Transverse colon (tissue), 4 donors: ENCODE results near the gene CAMTA1. TPM values are rescaled to one million over a fixed set of nuclear protein-coding genes. Genes with fewer than 3 reads are reported as not detected.

ENCODE experiments used
- DNase-seq: peaks from one replicate; pipeline ENCODE4 v3.0.0-alpha.2; 2019
- H3K27ac ChIP-seq, 4 donors: fragments of 200-600 bp; sonication (generic); 2 replicates each; pipeline ENCODE4 v1.5.1; 2016 to 2018; ENCODE audit warnings: inconsistent platforms in 4 of 4
- H3K27me3 ChIP-seq: fragments of 200-600 bp; sonication (generic); 2 replicates; pipeline ENCODE4 v1.5.1; 2017; ENCODE audit warnings: inconsistent platforms
- H3K36me3 ChIP-seq, 4 donors: fragments of 200-600 bp; sonication (generic); 2 replicates each; pipeline ENCODE4 v1.5.1; 2017 to 2019; ENCODE audit warnings: inconsistent platforms in 4 of 4
- H3K4me1 ChIP-seq, 4 donors: fragments of 200-600 bp; sonication (generic); 2 replicates each; pipeline ENCODE4 v1.5.1; 2017 to 2020; ENCODE audit warnings: inconsistent platforms in 4 of 4
- H3K4me3 ChIP-seq, 4 donors: fragments of 200-600 bp; sonication (generic); 1 replicate in 1 of 4; 2 replicates in 3 of 4; pipeline versions ENCODE4 v1.5.1 to v1.6.1; 2017 to 2019; ENCODE audit warnings: inconsistent platforms in 4 of 4
- H3K9me3 ChIP-seq, 2 donors: fragments of 200-600 bp; sonication (generic); 2 replicates each; pipeline ENCODE4 v1.5.1; 2017 to 2019; ENCODE audit warnings: inconsistent platforms in 2 of 2
- CTCF ChIP-seq, 5 experiments: fragments of 200-600 bp in 3 of 5; fragments of 450-650 bp in 2 of 5; sonication (generic) in 3 of 5; IDR thresholded peaks; 1 replicate in 2 of 5; 2 replicates in 3 of 5; pipeline ENCODE4 v1.5.1; 2016 to 2017; ENCODE audit warnings: antibody characterized with exemption in 5 of 5, inconsistent platforms in 3 of 5, mild to moderate bottlenecking in 2 of 5, moderate library complexity in 1 of 5
- EP300 ChIP-seq: sonication (generic); formaldehyde crosslinking; IDR thresholded peaks from one replicate; pipeline ENCODE4 v1.6.1; 2017; ENCODE audit warnings: antibody characterized with exemption, low read depth
- POLR2A ChIP-seq: fragments of 450-650 bp; IDR thresholded peaks from one replicate; pipeline ENCODE4 v1.6.1; 2016; ENCODE audit warnings: antibody characterized with exemption, mild to moderate bottlenecking, moderate library complexity
- POLR2AphosphoS5 ChIP-seq, 3 donors: sonication (generic); formaldehyde crosslinking; IDR thresholded peaks; one replicate each; pipeline ENCODE4 v1.6.1; 2016; ENCODE audit warnings: antibody characterized with exemption in 3 of 3
- WGBS, 2 donors: methylation state at CpG; one replicate each; pipeline ENCODE4 v1.1.5; 2018; ENCODE audit warnings: low coverage in 1 of 2; 5-methylcytosine and 5-hydroxymethylcytosine counted together
- in situ Hi-C, 4 donors: fragments of 200-750 bp; cut with MboI; loops; one replicate each; pipeline versions ENCODE4 v1.15.0 to v1.15.1; 2017; ENCODE audit warnings: low sequenced_read_pairs in 3 of 4, low pct_ligation_motif_present in 1 of 4, low pct_unique_long_range_greater_than_20kb in 1 of 4
- intact Hi-C: fragments of 100-400 bp; cut with DNase I; formaldehyde crosslinking; loops from one replicate; pipeline ENCODE4 v1.15.1; 2023; ENCODE audit warnings: low total_unique reads
- total RNA-seq, 4 donors: library from RNA; depleted of rRNA; stranded (reverse); fragments of >200 nt; gene quantifications; one replicate each; pipeline ENCODE4 v1.1.0, GENCODE V29; 2016

CAMTA1 gene
- total RNA-seq, 4 donors from 2014 or later = 93.8 to 268 (median 130) TPM

GRCh38 chr1:6930732-6931300, 145.6 kb downstream of the CAMTA1 start:
- no peak for DNase-seq
- Histone ChIP-seq H3K27ac (no peak overlapping the region), H3K4me3 (no peak overlapping the region), H3K27me3 (peaks cover 25% of the 10 kb centered on the region), H3K4me1 (no peaks in the 10 kb centered on the region), H3K36me3 (no peaks in the 10 kb centered on the region), H3K9me3 (no peaks in the 10 kb centered on the region)
- in situ Hi-C loops = no loop called here
- WGBS, 2 donors = 72% methylated on average over 8 of the region's 8 CpGs; no CpG with 5 or more reads in 1 of the 2 donors
- TF ChIP-seq POLR2A (no peak), EP300 (no peak), CTCF (IDR thresholded peaks at IDR 0.05) (no peak), POLR2AphosphoS5 (IDR thresholded peaks at IDR 0.05) (no peak)
- intact Hi-C loops = no loop called here

- intact Hi-C loops = no loop called here
Observed at GRCh38 chr1:6935361-6935883, 150.2 kb downstream of the CAMTA1 start.

GRCh38 chr1:6935911-6936690, 150.8 kb downstream of the CAMTA1 start:
- TF ChIP-seq CTCF (IDR thresholded peaks at IDR 0.05) (no peak), POLR2AphosphoS5 (IDR thresholded peaks at IDR 0.05) (no peak), POLR2A (no peak), EP300 (no peak)
- intact Hi-C loops = no loop called here
- peaks cover 23% of the 10 kb centered on the region for H3K27me3 ChIP-seq
- H3K4me1 ChIP-seq = no peaks in the 10 kb centered on the region
- no peak overlapping the region for H3K4me3 ChIP-seq
- in situ Hi-C loops = no loop called here
- no peaks in the 10 kb centered on the region for H3K36me3 ChIP-seq
- DNase-seq = no peak
- H3K27ac ChIP-seq = no peak overlapping the region
- H3K9me3 ChIP-seq = no peaks in the 10 kb centered on the region
- WGBS, 2 donors = 49 to 100% methylated on average over 1 to 8 of the region's 8 CpGs

More at GRCh38 chr1:6935361-6935883, 150.2 kb downstream of the CAMTA1 start:
- no peak for DNase-seq
- Histone ChIP-seq H3K4me1 (no peaks in the 10 kb centered on the region), H3K9me3 (no peaks in the 10 kb centered on the region), H3K27me3 (peaks cover 26% of the 10 kb centered on the region), H3K27ac (no peak overlapping the region), H3K36me3 (no peaks in the 10 kb centered on the region), H3K4me3 (no peak overlapping the region)
- 8 to 15% methylated on average over 8 to 12 of the region's 12 CpGs for WGBS, 2 donors
- TF ChIP-seq POLR2AphosphoS5 (IDR thresholded peaks at IDR 0.05) = no peak
- no peak for TF ChIP-seq CTCF (IDR thresholded peaks at IDR 0.05)
- no peak for TF ChIP-seq POLR2A
- TF ChIP-seq EP300 = no peak
- in situ Hi-C loops = no loop called here

GRCh38 chr1:6937048-6937447, 151.8 kb downstream of the CAMTA1 start:
- no peak for TF ChIP-seq POLR2A
- no peak for TF ChIP-seq EP300
- TF ChIP-seq CTCF (IDR thresholded peaks at IDR 0.05) = no peak
- no peak for TF ChIP-seq POLR2AphosphoS5 (IDR thresholded peaks at IDR 0.05)
- 81 to 84% methylated on average over 3 of the region's 3 CpGs for WGBS, 2 donors
- Histone ChIP-seq H3K27ac (no peak overlapping the region), H3K4me3 (no peak overlapping the region), H3K4me1 (no peaks in the 10 kb centered on the region), H3K36me3 (no peaks in the 10 kb centered on the region), H3K9me3 (no peaks in the 10 kb centered on the region), H3K27me3 (peaks cover 23% of the 10 kb centered on the region)
- intact Hi-C loops = no loop called here
- DNase-seq = no peak
- in situ Hi-C loops = no loop called here
